Measurements from ENCODE around the gene SV2C.
"Not testable (repeated sequence)": the region's sequence is repeated elsewhere in the genome, so short reads cannot be mapped to it uniquely, and the experiment has no call there.

Gene SV2C

DNA sequence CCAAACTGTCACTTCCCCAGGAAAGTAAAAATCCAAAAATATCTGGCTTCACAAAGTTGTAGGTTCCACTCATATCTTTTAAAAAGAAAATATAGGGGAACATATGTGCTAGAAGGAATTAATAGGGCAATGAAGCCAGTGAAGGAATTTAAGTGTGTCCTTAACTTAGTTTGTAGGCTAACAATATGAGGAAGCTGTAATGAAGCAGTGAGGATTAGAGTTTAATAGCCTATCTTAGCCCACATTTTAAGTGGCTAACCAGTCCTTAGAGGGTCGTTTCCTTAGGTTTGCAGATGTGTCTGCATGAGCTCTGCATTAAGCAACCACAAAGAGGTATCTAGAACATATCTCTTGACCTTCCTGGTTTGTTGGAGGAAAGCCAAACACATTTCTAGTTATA, 218.7 kb downstream of the SV2C start:
- not testable (repeated sequence) for DNase-seq (ENCODE audit: low read depth)

DNA sequence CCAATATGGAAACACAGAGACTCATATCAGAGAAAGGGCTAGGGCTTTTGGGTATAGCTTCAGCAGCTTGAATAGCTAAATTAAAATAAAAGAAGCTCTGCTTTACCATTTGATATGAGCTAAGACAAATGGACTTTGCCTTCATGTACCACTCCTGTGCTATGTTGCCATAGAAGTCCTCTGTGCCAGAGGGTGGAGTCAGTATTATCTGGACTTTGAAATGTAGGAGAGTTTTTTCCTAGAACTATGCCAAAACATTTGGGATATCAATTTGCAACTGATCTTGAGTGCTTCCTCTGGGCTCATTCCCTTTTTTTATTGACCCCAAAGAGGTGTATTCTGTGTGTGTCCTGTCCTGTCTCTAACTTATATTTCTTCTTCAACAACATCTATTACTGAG, 219.5 kb downstream of the SV2C start:
- DNase-seq (ENCODE audit: low read depth) = not testable (repeated sequence)

DNA sequence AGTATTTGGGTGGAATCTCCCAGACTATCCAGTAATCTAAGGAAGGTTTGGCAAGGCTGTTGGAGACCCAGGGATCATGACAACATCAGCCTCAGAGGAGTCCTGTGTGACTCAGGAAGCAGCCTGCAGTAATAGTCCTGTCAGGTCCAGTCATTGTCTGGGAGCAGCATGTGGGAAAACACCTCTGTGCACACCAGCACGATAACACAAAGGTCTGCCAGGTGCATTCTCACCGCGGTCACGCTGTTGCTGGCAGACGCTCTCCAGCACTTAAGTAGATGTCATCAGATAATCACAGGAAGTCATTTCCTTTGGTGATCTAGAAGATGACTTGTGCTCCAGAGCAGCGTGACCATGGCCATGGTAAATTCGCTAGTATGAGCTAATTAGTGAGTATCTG, 220.7 kb downstream of the SV2C start:
- peak; percentile 4 for DNase-seq (ENCODE audit: low read depth)

DNA sequence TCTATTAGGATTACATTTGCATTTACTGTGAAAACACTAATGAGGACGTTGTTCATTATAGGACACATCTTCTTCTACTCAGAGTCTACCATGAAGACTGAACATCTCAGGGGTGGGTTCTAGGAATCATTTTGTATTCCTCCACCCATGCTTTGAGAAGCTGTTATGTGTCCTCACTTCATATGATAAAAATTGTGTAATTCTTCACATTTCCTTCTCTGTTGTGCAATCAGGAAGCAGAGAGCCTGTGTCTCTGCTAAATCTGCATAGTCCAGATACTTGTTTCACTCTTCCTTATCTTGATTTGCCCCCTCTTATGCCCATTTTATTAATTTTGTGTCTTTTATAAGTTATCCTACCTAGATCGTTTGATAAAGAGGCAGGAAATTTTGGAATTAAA, 222.1 kb downstream of the SV2C start:
- DNase-seq (ENCODE audit: low read depth) = no peak

DNA sequence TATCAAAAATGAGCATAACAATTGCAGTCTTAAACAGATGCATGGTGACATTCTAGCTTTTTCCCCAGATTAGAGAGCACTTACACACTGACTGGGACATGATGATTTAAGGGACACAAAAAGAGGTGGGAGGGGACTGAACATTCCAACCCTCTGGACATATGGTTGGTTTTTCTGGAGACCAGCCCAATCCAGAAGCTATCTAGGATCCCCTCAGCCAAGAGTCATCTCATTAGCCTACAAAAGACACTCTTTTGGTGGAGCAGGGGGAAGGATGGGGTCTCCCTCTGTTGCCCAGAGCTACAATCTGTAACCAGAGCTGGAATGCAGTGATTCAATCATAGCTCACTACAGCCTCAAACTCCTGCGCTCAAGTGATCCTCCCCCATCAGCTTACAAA, 222.6 kb downstream of the SV2C start:
- no peak for DNase-seq (ENCODE audit: low read depth)

DNA sequence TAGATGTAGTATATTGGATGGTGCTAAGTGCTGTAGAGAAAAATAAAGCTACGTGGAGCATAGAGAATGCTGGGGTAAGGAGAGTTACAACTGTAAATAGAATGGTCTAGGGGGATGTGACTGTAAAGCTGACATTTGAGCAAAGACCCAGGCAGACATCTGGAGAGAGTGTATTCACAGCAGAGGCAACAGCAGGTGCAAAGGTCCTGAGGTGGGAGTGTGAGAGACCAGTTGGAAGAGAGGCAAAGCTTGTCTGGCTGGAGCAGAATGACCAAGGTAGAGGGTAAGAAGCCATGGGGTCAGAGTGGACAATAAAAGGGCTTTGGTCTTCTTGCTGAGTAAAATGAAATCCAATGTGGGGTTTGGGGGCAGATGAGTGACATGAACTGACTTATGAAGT, 227.0 kb downstream of the SV2C start:
- DNase-seq (ENCODE audit: low read depth) = no peak

DNA sequence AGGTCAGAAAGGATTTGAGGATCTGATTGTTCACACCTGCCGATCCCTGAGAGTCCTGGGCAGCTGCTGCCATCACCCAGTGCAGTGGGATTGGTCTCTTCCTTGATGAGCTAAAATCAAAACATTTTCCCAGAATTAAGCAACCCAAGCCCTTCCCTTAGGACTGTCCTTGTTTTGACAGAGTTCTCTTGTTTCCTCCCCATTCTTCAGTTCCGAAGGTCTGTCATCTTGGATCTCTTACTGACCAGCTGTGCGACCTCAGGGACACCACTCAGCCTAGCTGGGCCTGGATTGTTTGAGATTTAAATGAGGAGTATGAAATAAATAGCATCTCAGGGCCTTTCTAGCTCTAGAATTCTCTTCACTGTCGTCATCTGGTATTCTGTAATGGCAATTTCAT, 229.6 kb downstream of the SV2C start:
- DNase-seq (ENCODE audit: low read depth) = no peak

DNA sequence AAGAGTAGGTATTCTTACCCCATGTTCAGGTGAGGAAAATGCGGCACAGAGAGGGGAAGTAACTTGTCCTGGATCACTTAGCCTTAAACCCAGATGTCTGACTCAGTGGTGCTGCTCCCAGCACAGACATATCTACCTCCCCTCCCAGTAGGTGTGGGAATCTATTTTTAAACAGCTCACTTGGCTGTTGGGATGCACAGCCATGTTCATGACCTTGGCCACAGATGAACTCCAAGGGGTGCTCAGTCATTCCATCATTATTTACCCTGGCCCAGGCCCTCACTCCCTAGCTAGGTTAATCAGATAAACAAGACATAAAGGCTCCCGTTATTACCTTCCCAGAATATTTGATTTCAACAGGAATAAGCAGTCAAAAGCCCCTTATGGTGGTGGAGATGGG, 231.5 kb downstream of the SV2C start:
- no peak for DNase-seq (ENCODE audit: low read depth)

DNA sequence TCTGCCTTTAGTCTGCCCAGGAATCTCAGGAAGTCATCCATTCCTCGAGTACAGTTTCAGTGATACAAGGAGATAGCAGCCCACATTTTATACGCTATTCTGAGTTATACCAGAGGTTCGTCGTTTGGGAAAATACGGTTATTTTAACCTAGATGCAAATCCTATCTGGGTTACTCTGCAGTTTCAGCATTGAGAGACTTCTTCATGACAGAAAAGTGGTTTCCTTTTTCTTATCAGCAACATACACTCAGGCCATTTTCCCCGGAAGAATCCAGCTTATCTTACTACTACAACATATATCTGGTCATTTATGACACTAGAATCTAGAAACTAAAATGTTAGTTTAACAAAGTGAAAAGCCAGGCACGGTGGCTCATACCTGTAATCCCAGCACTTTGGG, 236.5 kb downstream of the SV2C start:
- no peak for DNase-seq (ENCODE audit: low read depth)

DNA sequence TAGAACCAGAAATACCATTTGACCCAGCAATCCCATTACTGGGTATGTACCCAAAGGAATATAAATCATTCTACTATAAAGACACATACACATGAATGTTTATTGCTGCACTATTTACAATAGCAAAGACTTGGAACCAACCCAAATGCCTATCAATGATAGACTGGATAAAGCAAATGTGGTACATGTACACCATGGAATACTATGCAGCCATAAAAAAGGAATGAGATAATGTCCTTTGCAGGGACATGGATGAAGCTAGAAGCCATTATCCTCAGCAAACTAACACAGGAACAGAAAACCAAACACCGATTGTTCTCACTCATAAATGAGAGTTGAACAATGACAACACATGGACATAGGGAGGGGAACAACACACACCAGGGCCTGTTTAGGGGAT, 240.3 kb downstream of the SV2C start:
- not testable (repeated sequence) for DNase-seq (ENCODE audit: low read depth)

DNA sequence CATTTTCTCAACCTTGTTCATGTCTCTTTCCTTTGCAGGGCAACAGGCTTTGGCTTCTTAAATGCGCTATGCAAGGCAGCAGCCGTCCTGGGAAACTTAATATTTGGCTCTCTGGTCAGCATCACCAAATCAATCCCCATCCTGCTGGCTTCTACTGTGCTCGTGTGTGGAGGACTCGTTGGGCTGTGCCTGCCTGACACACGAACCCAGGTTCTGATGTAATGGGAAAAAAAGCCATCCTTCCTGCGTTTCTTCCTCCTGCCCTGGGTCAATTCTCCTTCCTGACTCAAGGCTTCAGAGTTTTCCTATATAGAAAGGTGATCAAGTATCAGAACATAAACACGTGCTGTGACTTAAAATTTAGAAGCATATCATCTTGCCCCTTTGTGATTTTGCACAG, 242.1 kb downstream of the SV2C start:
- no peak for DNase-seq (ENCODE audit: low read depth)

DNA sequence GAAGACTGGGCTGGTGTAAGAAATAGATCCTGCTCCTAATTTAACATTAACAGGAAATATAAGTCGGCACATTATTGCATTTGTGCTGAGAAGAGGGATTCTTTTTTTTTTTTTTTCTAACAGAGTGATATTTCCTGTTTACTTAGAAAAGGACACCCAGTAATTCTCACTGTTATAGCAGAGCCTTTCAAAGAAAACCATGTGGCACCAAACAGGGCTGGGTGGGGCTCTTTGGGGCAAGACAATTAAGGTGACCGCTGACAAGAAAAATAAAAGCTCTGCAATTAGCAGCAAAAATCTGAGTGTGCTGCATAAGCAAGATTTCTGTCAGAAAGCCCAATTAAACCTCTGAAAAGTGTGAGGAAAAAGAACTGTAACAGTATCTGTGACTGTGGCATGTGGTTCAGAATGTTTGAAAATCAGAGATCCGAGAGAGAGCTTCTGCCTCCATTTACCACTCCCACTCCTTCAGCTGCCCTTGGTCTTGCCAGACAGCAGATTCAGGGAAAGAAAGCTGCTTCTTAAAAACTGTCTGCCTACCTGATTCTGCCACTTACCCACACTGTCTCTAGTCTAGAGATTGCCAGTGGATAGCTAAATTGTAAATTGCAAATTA, 242.8 kb downstream of the SV2C start:
- no peak for DNase-seq (ENCODE audit: low read depth)

DNA sequence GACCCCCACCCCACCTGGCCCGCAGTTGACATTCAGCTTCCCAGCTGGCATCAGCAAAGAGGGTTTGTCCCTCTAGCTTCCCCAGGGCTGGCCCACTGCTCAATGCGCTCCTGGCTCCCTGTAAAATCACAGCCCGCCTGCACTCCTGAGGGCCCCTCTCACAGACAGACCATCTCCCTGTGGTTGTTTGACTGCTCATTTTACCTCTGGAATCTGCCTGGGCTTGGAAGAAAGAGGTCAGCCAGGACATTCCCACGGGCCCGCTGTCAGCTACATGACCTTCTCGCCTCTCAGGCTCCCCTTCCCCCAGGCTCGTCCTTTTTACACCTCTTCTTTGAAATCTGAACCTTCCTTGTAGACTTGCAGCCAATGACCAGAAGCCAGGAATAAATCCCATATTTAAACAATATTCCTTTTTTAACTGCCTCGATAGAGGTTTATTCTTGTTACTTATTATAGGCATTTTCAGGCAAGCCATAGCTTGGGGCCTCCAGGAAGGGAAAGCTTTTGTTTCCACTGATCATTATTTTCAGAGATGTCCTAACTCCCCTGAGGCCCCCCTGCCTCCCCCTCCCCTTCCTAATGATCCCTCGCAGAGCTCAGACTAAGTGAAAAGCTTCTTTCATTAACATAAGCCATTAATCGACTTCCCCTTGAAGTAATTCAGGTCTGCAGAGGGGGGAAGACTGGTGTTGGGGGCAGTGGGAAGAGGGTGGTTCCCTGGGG, 243.6 kb downstream of the SV2C start:
- no peak for DNase-seq (ENCODE audit: low read depth)

DNA sequence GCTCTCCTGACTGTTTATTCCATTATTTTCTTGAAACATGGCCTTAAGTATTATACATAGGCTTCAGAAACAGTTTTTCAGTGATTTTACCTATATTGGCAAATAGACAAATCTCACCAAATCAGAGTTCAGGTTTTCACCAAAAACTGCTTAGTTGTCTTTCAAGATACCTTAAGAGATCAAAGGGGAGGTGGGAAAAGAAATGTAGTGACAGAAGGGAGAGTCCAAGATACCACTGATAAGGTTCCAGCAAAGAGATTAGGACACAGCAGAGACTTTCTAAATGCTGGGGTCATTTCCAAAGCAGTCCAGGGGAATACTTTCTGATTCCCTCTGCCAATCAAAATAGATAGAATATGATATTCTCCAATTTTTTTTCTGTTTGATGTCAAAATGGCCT, 246.2 kb downstream of the SV2C start:
- no peak for DNase-seq (ENCODE audit: low read depth)

DNA sequence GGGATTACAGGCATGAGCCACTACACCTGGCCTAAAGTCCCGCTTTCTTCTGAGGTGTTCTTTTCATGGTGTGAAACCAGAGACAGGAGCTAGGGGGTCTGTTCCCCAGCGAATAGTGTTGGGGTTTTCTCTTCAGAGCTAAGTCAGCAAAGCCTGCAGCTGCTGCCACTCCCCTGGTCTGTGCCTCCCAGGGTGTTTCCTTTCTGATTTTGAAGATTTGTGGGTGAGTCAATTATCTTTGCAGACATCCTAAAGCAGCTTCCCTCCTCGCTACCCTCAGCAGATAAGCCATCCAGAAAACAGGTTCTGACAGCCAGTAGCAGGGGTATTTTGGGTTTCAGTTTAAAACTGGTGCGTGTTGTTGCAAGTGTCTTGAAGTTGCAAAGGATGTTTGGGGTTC, 247.9 kb downstream of the SV2C start:
- DNase-seq (ENCODE audit: low read depth) = no peak

DNA sequence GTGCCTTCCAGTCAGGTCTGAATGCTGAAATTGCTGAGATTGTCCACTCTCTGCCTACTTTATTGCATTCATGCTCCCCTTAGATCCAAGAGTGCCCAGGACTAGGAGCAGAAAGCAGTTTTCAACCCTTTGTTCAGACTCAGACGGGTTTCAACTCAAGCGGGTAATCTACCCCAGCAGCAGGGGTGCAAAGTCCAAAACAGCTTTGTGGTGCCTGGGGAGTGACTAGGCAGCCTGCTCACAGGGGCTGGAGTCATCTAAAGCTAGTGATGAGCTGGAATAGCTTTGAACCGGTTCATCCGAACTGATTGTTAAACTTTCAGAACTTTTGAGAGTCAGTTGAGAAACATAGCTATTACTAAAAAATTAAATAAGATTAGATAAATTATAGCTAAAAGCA, 248.9 kb downstream of the SV2C start:
- DNase-seq (ENCODE audit: low read depth) = no peak

DNA sequence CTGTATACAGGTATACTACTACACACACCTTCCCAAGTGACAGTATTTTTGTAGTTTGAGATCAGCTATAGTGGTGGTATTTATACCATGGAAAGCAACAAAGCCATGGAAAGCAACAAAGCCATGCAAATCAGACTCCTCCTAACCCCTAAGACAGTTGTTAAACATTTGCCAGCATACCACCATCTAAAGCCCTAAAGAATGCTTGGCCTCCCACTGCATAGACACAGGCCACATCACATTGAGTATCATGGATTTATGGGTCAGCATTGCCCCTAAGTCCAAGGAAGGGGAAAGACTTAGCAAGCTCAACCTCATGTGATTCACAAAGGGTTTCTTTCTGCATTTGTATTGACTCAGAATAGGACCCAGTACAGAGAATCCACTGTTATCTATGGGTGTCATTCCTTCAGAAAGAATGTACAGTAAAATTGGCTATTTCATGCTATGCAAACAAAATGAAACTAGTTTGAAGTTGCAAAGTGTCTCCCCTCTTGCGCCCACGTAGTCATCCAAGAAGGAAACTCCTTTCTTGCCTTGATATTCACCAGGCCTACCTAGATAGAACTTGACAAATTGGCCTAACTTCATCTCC, 249.5 kb downstream of the SV2C start:
- DNase-seq (ENCODE audit: low read depth) = no peak

DNA sequence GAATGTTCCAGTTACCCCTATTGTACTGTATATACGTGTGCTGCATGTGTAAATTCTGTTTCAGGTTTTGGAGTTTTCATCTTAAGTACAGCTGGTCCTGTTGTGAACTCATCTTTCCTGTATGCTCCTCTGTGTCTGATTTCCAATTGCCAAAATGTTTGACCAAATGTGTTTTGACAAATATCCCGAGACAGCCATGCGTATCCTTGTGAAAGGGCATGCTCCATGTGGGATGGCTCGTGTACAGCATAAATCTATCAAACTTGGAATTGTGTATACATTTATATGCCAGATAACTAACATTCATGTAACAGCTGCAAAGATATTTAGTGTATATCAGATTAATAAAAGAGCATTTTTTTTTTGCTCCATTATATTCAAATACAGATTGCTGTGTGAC, 250.4 kb downstream of the SV2C start:
- no peak for DNase-seq (ENCODE audit: low read depth)

DNA sequence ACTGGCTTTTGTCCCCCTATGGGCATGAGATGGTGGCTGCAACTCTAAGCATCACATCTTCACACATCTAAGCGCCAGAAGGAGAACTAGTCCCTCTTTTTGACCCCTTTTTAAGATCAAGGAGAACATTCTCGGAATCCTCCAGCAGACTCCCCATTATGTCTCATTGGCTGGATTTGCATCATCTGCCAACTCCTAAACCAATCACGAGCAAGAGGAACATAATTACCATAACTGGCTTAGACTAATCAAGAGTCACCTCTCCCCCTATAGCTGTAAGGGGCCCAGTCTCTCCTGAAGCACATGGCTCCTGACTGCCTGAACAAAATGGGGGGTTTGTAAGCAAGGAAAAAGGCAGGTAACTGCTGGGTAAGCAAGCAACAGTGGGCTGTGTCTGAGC, 251.4 kb downstream of the SV2C start:
- DNase-seq (ENCODE audit: low read depth) = no peak

DNA sequence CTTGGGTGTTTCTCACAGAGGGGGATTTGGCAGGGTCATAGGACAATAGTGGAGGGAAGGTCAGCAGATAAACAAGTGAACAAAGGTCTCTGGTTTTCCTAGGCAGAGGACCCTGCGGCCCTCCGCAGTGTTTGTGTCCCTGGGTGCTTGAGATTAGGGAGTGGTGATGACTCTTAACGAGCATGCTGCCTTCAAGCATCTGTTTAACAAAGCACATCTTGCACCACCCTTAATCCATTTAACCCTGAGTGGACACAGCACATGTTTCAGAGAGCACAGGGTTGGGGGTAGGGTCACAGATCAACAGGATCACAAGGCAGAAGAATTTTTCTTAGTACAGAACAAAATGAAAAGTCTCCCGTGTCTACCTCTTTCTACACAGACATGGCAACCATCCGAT, 252.3 kb downstream of the SV2C start:
- DNase-seq (ENCODE audit: low read depth) = not testable (repeated sequence)

DNA sequence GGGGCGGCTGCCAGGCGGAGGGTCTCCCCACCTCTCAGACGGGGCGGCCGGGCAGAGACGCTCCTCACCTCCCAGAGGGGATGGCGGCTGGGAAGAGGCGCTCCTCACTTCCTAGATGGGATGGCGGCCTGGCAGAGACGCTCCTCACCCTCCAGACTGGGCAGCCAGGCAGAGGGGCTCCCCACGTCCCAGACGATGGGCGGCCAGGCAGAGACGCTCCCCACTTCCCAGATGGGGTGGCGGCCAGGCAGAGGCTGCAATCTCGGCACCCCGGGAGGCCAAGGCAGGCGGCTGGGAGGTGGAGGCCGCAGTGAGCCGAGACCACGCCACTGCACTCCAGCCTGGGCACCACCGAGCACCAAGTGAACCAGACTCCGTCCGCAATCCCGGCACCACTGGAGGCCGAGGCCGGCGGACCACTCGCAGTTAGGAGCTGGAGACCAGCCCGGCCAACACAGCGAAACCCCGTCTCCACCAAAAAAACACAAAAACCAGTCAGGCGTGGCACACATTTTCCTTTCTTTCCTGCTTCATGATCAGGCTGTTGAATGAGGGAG, 253.1 kb downstream of the SV2C start:
- not testable (repeated sequence) for DNase-seq (ENCODE audit: low read depth)

DNA sequence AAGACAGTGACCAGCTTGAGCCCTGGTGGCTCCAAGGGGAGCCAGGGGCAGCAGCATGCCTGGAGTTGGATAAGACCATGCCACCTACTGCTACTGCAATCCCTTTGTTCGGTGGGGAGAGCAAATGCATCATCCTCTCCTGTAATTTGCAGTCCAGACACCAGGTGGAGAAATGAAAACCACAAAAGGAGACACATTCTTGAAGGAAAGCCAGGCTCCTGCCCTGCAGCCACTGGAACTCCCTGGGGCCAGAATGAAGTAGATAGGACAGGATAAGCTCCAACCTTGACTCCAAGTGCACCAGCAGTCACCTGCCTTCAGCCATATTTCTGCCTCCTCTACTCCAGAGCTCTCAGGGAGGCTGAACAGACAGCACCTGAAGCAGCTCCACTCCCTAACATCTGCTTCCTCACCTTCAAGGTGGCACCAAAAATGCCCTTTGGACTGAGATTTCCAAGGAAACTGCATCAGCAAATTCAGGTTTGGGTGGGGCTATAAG, 254.8 kb downstream of the SV2C start:
- DNase-seq (ENCODE audit: low read depth) = peak; percentile 34

DNA sequence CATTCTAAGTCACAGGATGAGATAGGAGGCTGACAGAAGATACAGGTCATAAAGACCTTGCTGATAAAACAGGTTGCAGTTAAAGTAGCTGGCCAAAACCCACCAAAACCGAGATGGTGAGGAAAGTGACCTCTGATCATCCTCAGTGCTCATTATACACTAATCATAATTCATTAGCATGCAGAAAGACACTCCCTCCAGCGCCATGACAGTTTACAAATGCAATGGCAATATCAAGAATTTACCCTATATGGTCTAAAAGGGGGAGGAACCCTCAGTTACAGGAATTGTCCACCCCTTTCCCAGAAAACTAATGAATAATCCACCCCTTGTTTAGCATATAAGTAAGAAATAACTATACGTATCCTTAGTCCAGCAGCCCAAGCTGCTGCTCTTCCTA, 256.7 kb downstream of the SV2C start:
- DNase-seq (ENCODE audit: low read depth) = no peak

Data from stimulated activated CD4-positive, alpha-beta T cell treated with anti-CD3 and anti-CD28 coated beads, Interleukin-2, amount 100 ng/mL, for 4 hours (primary cell).